Uterus (tissue), 4 donors: ENCODE data around the gene ZNF423. TPM values are rescaled to one million over a fixed set of nuclear protein-coding genes. Genes with fewer than 3 reads are reported as not detected.

Experiments
- DNase-seq, 2 donors: peaks; one replicate each; pipeline ENCODE4 v3.0.0-alpha.2; 2019 to 2020
- H3K27ac ChIP-seq, 2 donors: fragments of 200-600 bp; sonication (generic); 1 replicate in 1 of 2; 2 replicates in 1 of 2; pipeline ENCODE4 v1.5.1; 2016 to 2018
- H3K27me3 ChIP-seq, 2 donors: fragments of 200-600 bp; sonication (generic); one replicate each; pipeline ENCODE4 v1.5.1; 2018 to 2019; ENCODE audit warnings: control low read depth in 1 of 2
- H3K36me3 ChIP-seq, 2 donors: fragments of 200-600 bp; sonication (generic); one replicate each; pipeline ENCODE4 v1.5.1; 2019; ENCODE audit warnings: control low read depth in 1 of 2
- H3K4me1 ChIP-seq, 2 donors: fragments of 200-600 bp; sonication (generic); one replicate each; pipeline ENCODE4 v1.5.1; 2018 to 2019; ENCODE audit warnings: control low read depth in 1 of 2
- H3K4me3 ChIP-seq, 2 donors: fragments of 200-600 bp; sonication (generic); 1 replicate in 1 of 2; 2 replicates in 1 of 2; pipeline ENCODE4 v1.5.1; 2018 to 2019; ENCODE audit warnings: mild to moderate bottlenecking in 1 of 2
- H3K9me3 ChIP-seq, 2 donors: fragments of 200-600 bp; sonication (generic); one replicate each; pipeline ENCODE4 v1.5.1; 2019; ENCODE audit warnings: control low read depth in 1 of 2
- CTCF ChIP-seq, 4 experiments: fragments of 200-600 bp in 2 of 4; fragments of 450-650 bp in 2 of 4; sonication (generic) in 2 of 4; IDR thresholded peaks; one replicate each; pipeline ENCODE4 v1.5.1; 2016 to 2019; ENCODE audit warnings: antibody characterized with exemption in 4 of 4, mild to moderate bottlenecking in 2 of 4, moderate library complexity in 1 of 4
- POLR2A ChIP-seq, 2 donors: fragments of 450-650 bp; IDR thresholded peaks; one replicate each; pipeline ENCODE4 v1.6.1; 2016; ENCODE audit warnings: antibody characterized with exemption in 2 of 2, mild to moderate bottlenecking in 1 of 2, moderate library complexity in 1 of 2
- intact Hi-C: fragments of 100-400 bp; cut with DNase I; formaldehyde crosslinking; loops from one replicate; pipeline ENCODE4 v1.15.1; 2023; ENCODE audit warnings: low total_unique reads
- total RNA-seq, 4 donors: library from RNA; depleted of rRNA in 3 of 4; stranded (reverse); fragments of >200 nt in 3 of 4; gene quantifications; one replicate each; pipeline versions ENCODE4 v1.1.0 to v1.2.4, GENCODE V29; 2014 to 2023
- donor health status: DM: yes; HTN: yes; CAD: no.

ZNF423 gene
- total RNA-seq, 4 donors from 2014 or later = 7.1 to 33.5 (median 14.7) TPM

- Histone ChIP-seq H3K27me3 (no peaks in the 10 kb centered on the region), H3K9me3 (no peaks in the 10 kb centered on the region), H3K4me1 (no peaks in the 10 kb centered on the region), H3K36me3 (no peaks in the 10 kb centered on the region), H3K4me3 (no peak overlapping the region), H3K27ac (no peak overlapping the region)
- TF ChIP-seq POLR2A (IDR thresholded peaks at IDR 0.05) (no peak), CTCF (IDR thresholded peaks at IDR 0.05) (no peak)
- intact Hi-C loops = no loop called here
- no peak for DNase-seq
Observed at GRCh38 chr16:49578018-49578417, 277.9 kb downstream of the ZNF423 start.

DNA sequence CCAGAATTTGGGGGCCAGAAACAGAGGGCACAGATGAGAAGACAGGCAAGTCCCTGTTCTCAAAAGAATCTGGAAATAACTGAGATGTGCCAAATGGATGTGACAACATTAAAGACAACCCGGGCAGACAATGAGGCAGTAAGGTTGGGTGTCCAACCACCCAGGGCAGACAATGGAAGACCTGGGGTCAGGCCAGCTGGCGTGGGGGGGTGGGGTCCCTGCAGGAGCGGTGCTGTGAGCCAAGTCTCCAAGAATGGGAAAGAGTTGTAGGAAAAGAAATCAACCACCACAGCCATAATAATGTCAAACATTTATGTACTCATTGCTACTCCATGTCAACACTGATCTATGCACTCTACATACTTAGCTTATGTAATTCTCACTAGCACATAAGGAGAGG is 279.0 kb downstream of the ZNF423 start:
- Histone ChIP-seq H3K9me3 (no peaks in the 10 kb centered on the region), H3K4me3 (no peak overlapping the region), H3K27me3 (no peaks in the 10 kb centered on the region), H3K27ac (no peak overlapping the region), H3K4me1 (no peaks in the 10 kb centered on the region), H3K36me3 (no peaks in the 10 kb centered on the region)
- intact Hi-C loops = no loop called here
- DNase-seq = no peak
- no peak for TF ChIP-seq POLR2A (IDR thresholded peaks at IDR 0.05)

DNA sequence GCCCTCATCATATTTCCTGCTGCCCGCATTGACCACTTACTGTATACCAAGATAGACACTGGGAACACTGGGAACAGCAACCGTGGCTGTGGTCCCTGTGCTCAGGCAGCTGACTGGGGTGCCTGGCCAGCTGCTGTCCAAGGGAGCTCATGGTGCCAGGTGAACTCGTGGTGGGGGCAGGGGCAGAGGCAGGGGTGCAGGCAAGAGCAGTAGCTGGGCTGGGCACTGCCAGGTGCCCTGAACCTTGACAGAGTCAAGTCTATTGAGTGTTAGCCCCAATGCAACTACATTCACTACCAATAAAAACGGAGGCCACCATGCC is 279.8 kb downstream of the ZNF423 start:
- no peak for DNase-seq
- Histone ChIP-seq H3K27ac (no peak overlapping the region), H3K9me3 (no peaks in the 10 kb centered on the region), H3K36me3 (no peaks in the 10 kb centered on the region), H3K4me3 (no peak overlapping the region), H3K27me3 (no peaks in the 10 kb centered on the region), H3K4me1 (no peaks in the 10 kb centered on the region)
- TF ChIP-seq CTCF (IDR thresholded peaks at IDR 0.05) (no peak), POLR2A (IDR thresholded peaks at IDR 0.05) (no peak)
- intact Hi-C loops = no loop called here

DNA sequence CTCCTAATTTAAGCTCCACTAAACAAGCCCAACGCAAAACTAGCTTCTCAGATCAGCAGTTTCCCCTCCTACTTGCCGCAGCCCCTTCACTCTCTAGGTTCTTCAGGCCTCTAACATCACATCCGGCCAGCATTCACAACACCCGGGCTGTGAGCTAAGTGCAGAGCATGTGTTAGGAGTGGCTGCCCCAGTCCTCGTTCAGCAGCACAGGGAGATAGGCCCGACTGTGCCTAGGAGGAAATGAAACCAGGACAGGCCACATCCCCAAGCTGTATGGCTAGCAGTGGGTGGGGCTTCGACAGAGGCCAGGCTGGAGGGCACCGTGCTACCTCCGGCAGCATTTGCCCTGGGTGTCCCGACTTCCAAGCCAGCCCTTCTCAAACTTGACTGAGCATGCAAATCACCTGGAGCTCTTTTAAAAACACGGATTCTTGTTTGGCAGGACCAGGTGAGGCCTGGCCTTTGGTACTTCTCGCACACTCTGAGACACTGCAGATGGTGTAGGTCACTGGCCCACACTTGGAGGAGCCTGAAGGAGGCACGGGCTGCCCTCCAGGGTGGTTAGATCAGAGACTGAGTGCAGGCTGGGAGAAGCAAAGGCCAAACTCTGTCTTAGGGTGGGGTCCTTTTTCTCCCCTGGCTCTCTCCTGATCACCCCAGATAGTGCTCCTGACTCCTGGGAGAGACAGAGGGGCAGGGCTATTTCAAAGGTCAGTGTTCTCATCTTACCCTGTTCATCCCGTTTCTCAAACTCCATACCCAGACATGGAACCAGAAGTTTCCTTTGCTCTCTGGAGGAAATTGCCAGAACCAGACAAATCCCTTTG is 280.4 kb downstream of the ZNF423 start:
- Histone ChIP-seq H3K27me3 (no peaks in the 10 kb centered on the region), H3K4me1 (no peaks in the 10 kb centered on the region), H3K9me3 (no peaks in the 10 kb centered on the region), H3K27ac (no peak overlapping the region), H3K36me3 (no peaks in the 10 kb centered on the region), H3K4me3 (no peak overlapping the region)
- intact Hi-C loops = no loop called here
- TF ChIP-seq CTCF (IDR thresholded peaks at IDR 0.05) (no peak), POLR2A (IDR thresholded peaks at IDR 0.05) (no peak)
- DNase-seq = no peak

DNA sequence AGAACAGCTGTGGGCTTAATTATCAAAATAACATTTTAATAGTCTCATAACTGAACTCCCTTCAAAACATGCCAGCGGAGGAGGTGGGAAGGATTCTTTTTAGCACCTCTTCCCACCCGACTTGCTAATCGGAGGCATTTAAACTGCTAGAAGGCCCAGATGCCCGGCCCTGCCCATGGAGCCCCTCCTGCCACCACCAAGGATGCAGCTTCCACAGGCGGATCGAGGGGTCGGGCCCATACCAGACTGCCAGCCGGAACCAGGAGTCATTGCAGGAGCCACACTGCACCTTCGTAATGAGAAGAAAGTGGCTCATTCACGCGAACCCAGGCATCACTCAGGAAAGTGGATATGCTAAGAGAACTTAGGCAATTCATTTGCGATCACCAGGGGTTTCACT is 281.1 kb downstream of the ZNF423 start:
- no peak overlapping the region for H3K4me3 ChIP-seq
- H3K36me3 ChIP-seq = no peaks in the 10 kb centered on the region
- no peaks in the 10 kb centered on the region for H3K4me1 ChIP-seq
- no peaks in the 10 kb centered on the region for H3K9me3 ChIP-seq
- TF ChIP-seq POLR2A (IDR thresholded peaks at IDR 0.05) (no peak), CTCF (IDR thresholded peaks at IDR 0.05) (no peak)
- H3K27ac ChIP-seq = no peak overlapping the region
- intact Hi-C loops = no loop called here
- no peaks in the 10 kb centered on the region for H3K27me3 ChIP-seq
- DNase-seq = no peak
